DND-41 (cell line): ENCODE measurements around the gene SPPL3.
A peak's percentile ranks its signal among the peaks of the same experiment; 100 is the strongest.

Experiments used
- ATAC-seq: fragments of 200-7000 bp; cut with Tn5 transposase; 3 replicates; pipeline ENCODE4 v1.9.1; 2021; ENCODE audit warnings: low read depth; ENCODE audit not compliant: insufficient read depth
- DNase-seq: peaks from one replicate; pipeline ENCODE4 v3.0.0-alpha.2; 2020
- H2AFZ ChIP-seq: 2 replicates; pipeline ENCODE4 v1.6.0; 2012; ENCODE audit warnings: low read depth, low read length
- H3K27ac ChIP-seq: 2 replicates; pipeline ENCODE4 v1.5.1; 2012; ENCODE audit warnings: low read length, inconsistent platforms
- H3K27me3 ChIP-seq: fragments of 200-600 bp; sonication (generic); 2 replicates; pipeline ENCODE4 v1.6.0; 2012; ENCODE audit warnings: low read length, mild to moderate bottlenecking, inconsistent platforms; ENCODE audit not compliant: insufficient read depth, poor library complexity
- H3K36me3 ChIP-seq: 2 replicates; pipeline ENCODE4 v1.5.1; 2012; ENCODE audit warnings: low read length, inconsistent platforms; ENCODE audit not compliant: insufficient read depth
- H3K4me1 ChIP-seq: 2 replicates; pipeline ENCODE4 v1.5.1; 2012; ENCODE audit warnings: mild to moderate bottlenecking, low read length; ENCODE audit not compliant: insufficient read depth
- H3K4me2 ChIP-seq: 2 replicates; pipeline ENCODE4 v1.6.0; 2012; ENCODE audit warnings: mild to moderate bottlenecking, moderate library complexity, low read length, inconsistent platforms; ENCODE audit not compliant: insufficient read depth
- H3K4me3 ChIP-seq, 2 experiments: fragments of 200-600 bp in 1 of 2; shearing (Covaris generic) in 1 of 2; 2 replicates each; pipeline ENCODE4 v1.5.1; 2012 to 2016; ENCODE audit warnings: inconsistent platforms in 2 of 2, low read length in 2 of 2, mild to moderate bottlenecking in 2 of 2, low read depth in 1 of 2, moderate library complexity in 1 of 2
- H3K79me2 ChIP-seq: 2 replicates; pipeline ENCODE4 v1.6.0; 2012; ENCODE audit warnings: low read length, inconsistent platforms; ENCODE audit not compliant: insufficient read depth
- H3K9ac ChIP-seq: 2 replicates; pipeline ENCODE4 v1.6.0; 2012; ENCODE audit warnings: low read depth, mild to moderate bottlenecking, inconsistent platforms, low read length, moderate library complexity
- H3K9me3 ChIP-seq: 2 replicates; pipeline ENCODE4 v1.5.1; 2012; ENCODE audit warnings: low read length, moderate library complexity, mild to moderate bottlenecking, inconsistent platforms; ENCODE audit not compliant: insufficient read depth, severe bottlenecking
- H4K20me1 ChIP-seq: 2 replicates; pipeline ENCODE4 v1.6.0; 2012; ENCODE audit warnings: low read length; ENCODE audit not compliant: insufficient read depth
- EZH2 ChIP-seq: IDR thresholded peaks from 3 replicates; pipeline ENCODE4 v1.6.1; 2012; ENCODE audit warnings: borderline replicate concordance, low read depth, mild to moderate bottlenecking, moderate library complexity, low read length, inconsistent platforms; ENCODE audit not compliant: severe bottlenecking
- TF ChIP-seq, protein P1 (sequence below): IDR thresholded peaks from 2 replicates; pipeline ENCODE4 v1.5.1; 2012; ENCODE audit warnings: borderline replicate concordance, low read length, moderate library complexity, mild to moderate bottlenecking; ENCODE audit not compliant: poor library complexity, severe bottlenecking; ENCODE audit errors: extremely low read depth

Gene SPPL3

DNA sequence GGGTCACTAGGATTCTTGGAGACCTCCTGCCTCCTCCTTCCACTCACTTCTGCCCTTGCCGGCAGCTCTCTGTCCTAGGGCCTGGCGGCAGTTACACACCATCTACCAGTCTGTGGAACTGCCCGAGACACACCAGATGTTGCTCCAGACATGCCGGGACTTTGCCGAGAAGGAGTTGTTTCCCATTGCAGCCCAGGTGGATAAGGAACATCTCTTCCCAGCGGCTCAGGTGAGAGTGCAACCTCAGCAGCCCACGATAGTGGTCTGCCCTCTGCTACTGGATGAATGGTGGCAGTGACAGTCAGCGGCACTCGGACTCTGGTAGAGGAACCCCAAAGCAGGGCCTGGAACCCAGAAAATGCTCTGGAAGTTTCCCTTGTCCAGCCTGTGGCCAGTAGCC, 177.2 kb downstream of the SPPL3 start:
- Histone ChIP-seq H3K4me3 (peak overlapping the region in 1 of 2 experiments; percentile 78; a peak in 2 of 4 replicates), H3K9ac (peak overlapping the region; percentile 87; the same call in 1 of the 2 replicates), H2AFZ (no peak overlapping the region), H3K9me3 (no peaks in the 10 kb centered on the region), H3K79me2 (peaks cover 9% of the 10 kb centered on the region), H4K20me1 (no peaks in the 10 kb centered on the region), H3K4me1 (peaks cover 24% of the 10 kb centered on the region), H3K27me3 (no peaks in the 10 kb centered on the region), H3K4me2 (peak overlapping the region; percentile 88), H3K36me3 (peaks cover 38% of the 10 kb centered on the region), H3K27ac (no peak overlapping the region; the same call in 1 of the 2 replicates)
- DNase-seq (no peak), ATAC-seq (no peak)
- TF ChIP-seq EZH2: no peak
- TF ChIP-seq, protein P1, sequence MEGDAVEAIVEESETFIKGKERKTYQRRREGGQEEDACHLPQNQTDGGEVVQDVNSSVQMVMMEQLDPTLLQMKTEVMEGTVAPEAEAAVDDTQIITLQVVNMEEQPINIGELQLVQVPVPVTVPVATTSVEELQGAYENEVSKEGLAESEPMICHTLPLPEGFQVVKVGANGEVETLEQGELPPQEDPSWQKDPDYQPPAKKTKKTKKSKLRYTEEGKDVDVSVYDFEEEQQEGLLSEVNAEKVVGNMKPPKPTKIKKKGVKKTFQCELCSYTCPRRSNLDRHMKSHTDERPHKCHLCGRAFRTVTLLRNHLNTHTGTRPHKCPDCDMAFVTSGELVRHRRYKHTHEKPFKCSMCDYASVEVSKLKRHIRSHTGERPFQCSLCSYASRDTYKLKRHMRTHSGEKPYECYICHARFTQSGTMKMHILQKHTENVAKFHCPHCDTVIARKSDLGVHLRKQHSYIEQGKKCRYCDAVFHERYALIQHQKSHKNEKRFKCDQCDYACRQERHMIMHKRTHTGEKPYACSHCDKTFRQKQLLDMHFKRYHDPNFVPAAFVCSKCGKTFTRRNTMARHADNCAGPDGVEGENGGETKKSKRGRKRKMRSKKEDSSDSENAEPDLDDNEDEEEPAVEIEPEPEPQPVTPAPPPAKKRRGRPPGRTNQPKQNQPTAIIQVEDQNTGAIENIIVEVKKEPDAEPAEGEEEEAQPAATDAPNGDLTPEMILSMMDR: no peak

DNA sequence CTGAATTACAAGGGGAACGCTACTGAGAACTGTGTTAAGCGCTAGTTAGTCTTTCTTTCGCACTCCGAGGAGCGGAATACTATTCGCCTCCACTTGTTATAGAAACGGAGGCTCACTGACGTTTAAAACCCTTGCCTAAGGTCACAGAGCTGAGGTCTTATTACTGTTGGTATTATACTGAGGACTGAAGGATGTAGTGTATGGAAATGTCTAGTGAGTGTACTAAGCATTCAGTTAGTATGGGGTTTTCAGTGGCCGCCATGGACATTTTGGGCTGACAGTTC, 177.7 kb downstream of the SPPL3 start:
- Histone ChIP-seq H3K9ac (peak overlapping the region; percentile 87), H3K27me3 (no peaks in the 10 kb centered on the region), H3K4me1 (peaks cover 24% of the 10 kb centered on the region), H3K9me3 (no peaks in the 10 kb centered on the region), H3K27ac (peak overlapping the region; percentile 73; the same call in 1 of the 2 replicates), H2AFZ (peak overlapping the region; percentile 83), H3K79me2 (peaks cover 9% of the 10 kb centered on the region), H4K20me1 (no peaks in the 10 kb centered on the region), H3K4me3 (peak overlapping the region in 1 of 2 experiments; percentile 78; a peak in 3 of 4 replicates), H3K4me2 (peak overlapping the region; percentile 88), H3K36me3 (peaks cover 43% of the 10 kb centered on the region)
- DNase-seq (no peak), ATAC-seq (no peak)
- TF ChIP-seq, protein P1: no peak
- no peak for TF ChIP-seq EZH2

DNA sequence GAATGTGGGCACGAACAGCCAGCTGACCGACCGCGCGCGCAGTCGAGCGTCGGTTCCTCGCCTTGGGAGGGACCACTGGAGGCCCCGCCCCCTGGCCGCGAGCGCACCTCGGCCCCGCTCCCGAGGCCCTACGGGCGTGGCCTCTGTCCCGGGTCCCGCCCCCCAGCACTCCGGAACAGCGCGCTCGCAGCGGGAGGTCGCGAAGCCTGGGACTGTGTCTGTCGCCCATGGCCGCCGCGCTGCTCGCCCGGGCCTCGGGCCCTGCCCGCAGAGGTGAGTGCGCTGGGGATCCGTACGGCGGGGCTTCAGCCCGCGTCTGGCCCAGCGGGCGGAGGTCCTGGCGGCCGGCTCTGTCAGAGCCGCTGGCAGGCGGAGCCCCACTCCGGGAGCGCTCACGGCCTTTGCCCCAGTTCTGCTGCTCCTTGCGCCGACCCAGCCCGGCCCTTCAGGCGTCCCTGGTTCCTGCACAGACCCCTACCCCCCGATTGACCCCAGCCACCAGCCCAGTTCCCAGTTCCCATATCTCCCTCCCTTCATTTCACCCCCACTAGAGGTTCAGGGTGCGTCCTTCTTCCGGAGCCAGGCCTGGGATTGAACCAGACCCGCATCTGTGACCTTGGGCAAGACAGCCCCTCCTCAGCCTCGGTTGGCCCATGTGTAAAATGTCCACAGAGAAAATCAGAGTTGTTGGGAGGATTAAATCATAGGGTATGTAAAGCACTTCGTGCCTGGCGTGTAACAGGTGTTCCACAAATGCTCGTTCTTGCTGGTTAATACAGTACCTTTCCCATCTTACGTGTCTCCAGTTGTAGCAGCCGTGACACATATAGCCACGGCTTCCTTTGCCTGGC, 178.3 kb downstream of the SPPL3 start, which contains the start of gene ACADS:
TSS of gene ACADS (plus strand) at position 168 of the 851 bp plus-strand sequence. CDS start at position 228, 60 bp downstream.
- Histone ChIP-seq H3K4me3 (peak within 1 kb of the TSS; percentile 54 to 78), H3K36me3 (peaks cover 48% of the 10 kb centered on the region), H3K27ac (peak within 1 kb of the TSS; percentile 73), H3K9ac (peak within 1 kb of the TSS; percentile 87), H3K4me1 (peaks cover 24% of the 10 kb centered on the region), H3K9me3 (no peaks in the 10 kb centered on the region), H3K27me3 (no peaks in the 10 kb centered on the region), H3K4me2 (peak within 1 kb of the TSS; percentile 88), H3K79me2 (peaks cover 9% of the 10 kb centered on the region), H4K20me1 (no peaks in the 10 kb centered on the region; the same call in 1 of the 2 replicates), H2AFZ (peak within 1 kb of the TSS; percentile 83)
- ATAC-seq (peak; percentile 100), DNase-seq (peak; percentile 90)
- TF ChIP-seq, protein P1: no peak
- TF ChIP-seq EZH2: no peak
